A673 (cell line): Measurements from ENCODE around the gene KCNJ9. TPM values are rescaled to one million over a fixed set of nuclear protein-coding genes. Genes with fewer than 3 reads are reported as not detected.

Source experiments
- BruUV-seq: library from RNA; stranded (reverse); fragments of 400-500 nt; replicated peaks from 2 replicates; lab custom pipeline; 2021; lab: Mats Ljungman, UMichigan
- CTCF ChIA-PET: fragments of 300-600 bp; sonication (Branson Sonifier 250); formaldehyde crosslinking; loops from one replicate; lab custom pipeline; 2022; ENCODE audit warnings: antibody characterized with exemption; lab: Charles Lee
- POLR2A ChIA-PET: fragments of 300-600 bp; sonication (Branson Sonifier 250); formaldehyde crosslinking; loops from one replicate; lab custom pipeline; 2022; ENCODE audit warnings: antibody characterized with exemption; ENCODE audit not compliant: low non-redundant PET; lab: Charles Lee
- DNase-seq: peaks from one replicate; pipeline ENCODE4 v3.0.0-alpha.2; 2015; ENCODE audit warnings: low spot score
- H3K27ac ChIP-seq: fragments of 200-600 bp; sonication (generic); 2 replicates; pipeline ENCODE4 v1.5.1; 2016; ENCODE audit warnings: mixed run types, low read depth, mild to moderate bottlenecking, mixed read lengths, antibody characterized with exemption, low read length; ENCODE audit not compliant: poor library complexity, severe bottlenecking
- H3K27me3 ChIP-seq: fragments of 200-600 bp; sonication (generic); replicated peaks from 2 replicates; pipeline ENCODE4 v1.6.1; 2017; ENCODE audit warnings: mixed run types, low read depth, mild to moderate bottlenecking, mixed read lengths, antibody characterized with exemption, low read length; ENCODE audit not compliant: insufficient read depth, poor library complexity
- H3K36me3 ChIP-seq: fragments of 200-600 bp; sonication (generic); 2 replicates; pipeline ENCODE4 v1.6.1; 2016; ENCODE audit warnings: mixed run types, mild to moderate bottlenecking, mixed read lengths, antibody characterized with exemption, low read length; ENCODE audit not compliant: insufficient read depth, poor library complexity, severe bottlenecking
- H3K4me1 ChIP-seq: fragments of 200-600 bp; sonication (generic); 2 replicates; pipeline ENCODE4 v1.6.1; 2017; ENCODE audit warnings: mixed run types, mild to moderate bottlenecking, mixed read lengths, antibody characterized with exemption, low read length; ENCODE audit not compliant: insufficient read depth, poor library complexity, severe bottlenecking
- H3K4me3 ChIP-seq: fragments of 200-600 bp; sonication (generic); 2 replicates; pipeline ENCODE4 v1.5.1; 2016; ENCODE audit warnings: low read depth, mixed run types, mild to moderate bottlenecking, mixed read lengths, low read length; ENCODE audit not compliant: poor library complexity, severe bottlenecking
- H3K9me3 ChIP-seq: fragments of 200-600 bp; sonication (generic); 2 replicates; pipeline ENCODE4 v1.6.1; 2016; ENCODE audit warnings: mixed run types, low read depth, mild to moderate bottlenecking, mixed read lengths, antibody characterized with exemption, low read length; ENCODE audit not compliant: poor library complexity, severe bottlenecking
- EZH2 ChIP-seq: fragments of 200-600 bp; sonication (generic); IDR thresholded peaks from 2 replicates; pipeline ENCODE4 v1.6.1; 2017; ENCODE audit warnings: borderline replicate concordance, low read depth, mild to moderate bottlenecking, mixed read lengths, antibody characterized with exemption, low read length; ENCODE audit not compliant: poor library complexity, severe bottlenecking
- intact Hi-C: fragments of 100-400 bp; cut with micrococcal nuclease; formaldehyde crosslinking; loops from one replicate; pipeline ENCODE4 v1.10.0; 2022; ENCODE audit not compliant: unreplicated experiment
- total RNA-seq: library from RNA; stranded (reverse); gene quantifications from 2 replicates; pipeline ENCODE4 v1.2.3, GENCODE V29; 2021
- TF ChIP-seq, protein P1 (sequence below): fragments of 300-800, 200-600 bp; sonication (generic); conservative IDR thresholded peaks from 2 replicates; pipeline ENCODE4 v1.5.1; 2017; ENCODE audit warnings: low read depth, mild to moderate bottlenecking, antibody characterized with exemption, low read length, moderate library complexity, mixed read lengths

Gene KCNJ9
- total RNA-seq, 1 experiment from 2014 or later: not detected

- ChIA-PET POLR2A (no interaction called here), CTCF (interaction anchor here (1.2 kb wide), 1 partner anchor 168 kb away, joined by 4 read pairs; no protein-coding TSS in a partner anchor)
- DNase-seq: no peak
Measured at GRCh38 chr1:160083968-160084770, 2.8 kb downstream of the KCNJ9 start.

GRCh38 chr1:160084771-160085321 is 3.5 kb downstream of the KCNJ9 start:
- ChIA-PET CTCF (interaction anchor here (1.2 kb wide), 1 partner anchor 167 kb away, joined by 4 read pairs; no protein-coding TSS in a partner anchor), POLR2A (no interaction called here)
- Histone ChIP-seq H3K4me1 (no peaks in the 10 kb centered on the region), H3K27me3 (peaks cover 34% of the 10 kb centered on the region), H3K9me3 (no peaks in the 10 kb centered on the region), H3K27ac (no peak overlapping the region), H3K36me3 (no peaks in the 10 kb centered on the region), H3K4me3 (no peak overlapping the region)
- no peak for TF ChIP-seq EZH2
- TF ChIP-seq, protein P1, sequence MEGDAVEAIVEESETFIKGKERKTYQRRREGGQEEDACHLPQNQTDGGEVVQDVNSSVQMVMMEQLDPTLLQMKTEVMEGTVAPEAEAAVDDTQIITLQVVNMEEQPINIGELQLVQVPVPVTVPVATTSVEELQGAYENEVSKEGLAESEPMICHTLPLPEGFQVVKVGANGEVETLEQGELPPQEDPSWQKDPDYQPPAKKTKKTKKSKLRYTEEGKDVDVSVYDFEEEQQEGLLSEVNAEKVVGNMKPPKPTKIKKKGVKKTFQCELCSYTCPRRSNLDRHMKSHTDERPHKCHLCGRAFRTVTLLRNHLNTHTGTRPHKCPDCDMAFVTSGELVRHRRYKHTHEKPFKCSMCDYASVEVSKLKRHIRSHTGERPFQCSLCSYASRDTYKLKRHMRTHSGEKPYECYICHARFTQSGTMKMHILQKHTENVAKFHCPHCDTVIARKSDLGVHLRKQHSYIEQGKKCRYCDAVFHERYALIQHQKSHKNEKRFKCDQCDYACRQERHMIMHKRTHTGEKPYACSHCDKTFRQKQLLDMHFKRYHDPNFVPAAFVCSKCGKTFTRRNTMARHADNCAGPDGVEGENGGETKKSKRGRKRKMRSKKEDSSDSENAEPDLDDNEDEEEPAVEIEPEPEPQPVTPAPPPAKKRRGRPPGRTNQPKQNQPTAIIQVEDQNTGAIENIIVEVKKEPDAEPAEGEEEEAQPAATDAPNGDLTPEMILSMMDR: no peak
- BruUV-seq: no TSS peak
- intact Hi-C loops: loop anchor here (1.0 to 5.0 kb wide), 2 partner anchors 38 to 206 kb away; no protein-coding TSS in a partner anchor
- DNase-seq: no peak

More at GRCh38 chr1:160083968-160084770, 2.8 kb downstream of the KCNJ9 start:
- H3K4me1 ChIP-seq: no peaks in the 10 kb centered on the region
- no peak overlapping the region for H3K27ac ChIP-seq
- H3K4me3 ChIP-seq: no peak overlapping the region
- H3K9me3 ChIP-seq: no peaks in the 10 kb centered on the region
- BruUV-seq: no TSS peak
- intact Hi-C loops: no loop called here
- TF ChIP-seq, protein P1: peak; percentile 59
- TF ChIP-seq EZH2: no peak
- H3K27me3 ChIP-seq: peaks cover 41% of the 10 kb centered on the region
- H3K36me3 ChIP-seq: no peaks in the 10 kb centered on the region

DNA sequence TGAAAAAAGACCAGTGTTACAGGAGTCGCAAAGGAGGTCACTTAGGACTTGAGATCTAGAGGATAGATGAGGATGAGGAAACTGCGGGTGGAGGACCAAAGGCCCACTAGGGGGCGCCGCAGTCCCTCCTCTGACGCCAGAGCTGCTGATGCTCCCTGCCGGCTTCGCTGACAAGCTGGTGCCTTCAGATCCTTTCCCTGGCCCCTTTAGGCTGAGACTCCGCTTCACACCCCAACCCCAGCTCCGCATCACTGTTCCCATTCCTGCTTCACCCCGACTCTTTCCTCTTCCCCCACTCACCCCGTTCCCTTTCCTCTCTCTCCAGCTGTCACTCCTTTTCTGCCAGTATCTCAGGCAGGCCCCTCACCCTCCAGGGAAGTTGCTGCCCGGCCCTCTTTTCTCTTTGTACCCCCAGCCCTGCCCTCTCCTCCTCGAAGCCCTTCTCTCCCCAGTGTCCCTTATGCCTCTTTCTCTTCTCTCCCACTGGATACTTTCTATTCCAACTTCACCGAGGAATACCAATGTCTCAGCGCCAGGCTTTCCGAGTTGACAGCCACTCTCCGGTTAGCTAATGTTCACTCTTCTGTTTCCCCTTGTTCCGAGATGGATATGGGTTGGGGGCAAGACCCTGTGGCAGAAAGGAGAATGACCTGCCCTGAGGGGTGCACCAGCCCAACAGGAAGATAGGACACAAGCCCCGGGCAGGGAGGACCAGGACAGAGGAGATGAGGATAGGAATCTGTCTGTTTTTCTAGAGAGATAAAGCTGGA is 4.5 kb downstream of the KCNJ9 start:
- H3K9me3 ChIP-seq: no peaks in the 10 kb centered on the region
- intact Hi-C loops: loop anchor here (1.0 to 5.0 kb wide), 2 partner anchors 39 to 205 kb away; no protein-coding TSS in a partner anchor
- H3K4me3 ChIP-seq: no peak overlapping the region
- no peaks in the 10 kb centered on the region for H3K4me1 ChIP-seq
- POLR2A ChIA-PET: no interaction called here
- TF ChIP-seq, protein P1: peak; percentile 89
- TF ChIP-seq EZH2: no peak
- no peaks in the 10 kb centered on the region for H3K36me3 ChIP-seq
- H3K27me3 ChIP-seq: peaks cover 24% of the 10 kb centered on the region
- no peak overlapping the region for H3K27ac ChIP-seq
- BruUV-seq: no TSS peak
- CTCF ChIA-PET: interaction anchor here (0.7 to 1.3 kb wide), 12 partner anchors 16 to 330 kb away, joined by 3 to 7 read pairs (median 3); partner anchors contain the start of gene KCNJ10
- peak; percentile 82 for DNase-seq
